AG04450 (cell line): Measurements from ENCODE around the gene MAP3K5. TPM values are rescaled to one million over a fixed set of nuclear protein-coding genes. Genes with fewer than 3 reads are reported as not detected.

Experiments
- CTCF ChIA-PET: fragments of 300-600, 350-600 bp; formaldehyde crosslinking; extraction: SDS; loops from one replicate; lab custom pipeline; 2022; ENCODE audit warnings: antibody characterized with exemption, inconsistent platforms; lab: Charles Lee
- POLR2A ChIA-PET: fragments of 350-600 bp; formaldehyde crosslinking; extraction: SDS; loops from one replicate; lab custom pipeline; 2021; ENCODE audit warnings: antibody characterized with exemption, inconsistent platforms; lab: Yijun Ruan, JAX
- DNase-seq: peaks from one replicate; pipeline ENCODE4 v3.0.0-alpha.2; 2011; ENCODE audit warnings: low read depth, low spot score
- H3K27ac ChIP-seq: one replicate; pipeline ENCODE4 v1.5.1; 2012; ENCODE audit warnings: low read depth, low read length, control low read depth
- H3K27me3 ChIP-seq: one replicate; pipeline ENCODE4 v1.6.0; 2012; ENCODE audit warnings: low read length; ENCODE audit not compliant: control insufficient read depth, insufficient read depth
- H3K4me3 ChIP-seq: 2 replicates; pipeline ENCODE4 v1.5.1; 2011; ENCODE audit warnings: mild to moderate bottlenecking, low read depth, low read length, control low read depth
- H3K9me3 ChIP-seq: 2 replicates; pipeline ENCODE4 v1.5.1; 2012; ENCODE audit warnings: low read length; ENCODE audit not compliant: control insufficient read depth, insufficient read depth
- CTCF ChIP-seq: IDR thresholded peaks from 2 replicates; pipeline ENCODE4 v1.5.1; 2011; ENCODE audit warnings: low read depth, low read length, control low read depth, inconsistent platforms
- polyA plus RNA-seq: library from polyadenylated mRNA; depleted of rRNA; stranded (reverse); fragments of >200 nt; gene quantifications from 2 replicates; pipeline ENCODE4 v1.2.3, GENCODE V29; 2011

Gene MAP3K5
- polyA plus RNA-seq, 1 experiment, result 17.0 TPM

GRCh38 chr6:136788069-136788902, 4.0 kb downstream of the MAP3K5 start:
- TF ChIP-seq CTCF, result no peak
- DNase-seq, result peak; percentile 48
- H3K4me3 ChIP-seq, result peak overlapping the region; percentile 20; the same call in 1 of the 2 replicates
- CTCF ChIA-PET, result interaction anchor here (0.6 to 7.6 kb wide), 3 partner anchors 16 to 143 kb away, joined by 3 to 221 read pairs (median 7); no protein-coding TSS in a partner anchor
- no peaks in the 10 kb centered on the region for H3K27me3 ChIP-seq
- H3K9me3 ChIP-seq, result peaks cover 3% of the 10 kb centered on the region; the same call in 1 of the 2 replicates
- POLR2A ChIA-PET, result interaction anchor here (0.6 to 0.9 kb wide), 2 partner anchors 178 to 207 kb away, joined by 3 to 4 read pairs; no protein-coding TSS in a partner anchor
- H3K27ac ChIP-seq, result peak overlapping the region; percentile 47

- ChIA-PET POLR2A (interaction anchor here (0.6 kb wide), 1 partner anchor 206 kb away, joined by 4 read pairs; no protein-coding TSS in a partner anchor), CTCF (interaction anchor here (0.6 to 7.6 kb wide), 2 partner anchors 17 to 142 kb away, joined by 3 to 221 read pairs; no protein-coding TSS in a partner anchor)
- peak overlapping the region; percentile 20 for H3K4me3 ChIP-seq
- no peak for TF ChIP-seq CTCF
- no peaks in the 10 kb centered on the region for H3K27me3 ChIP-seq
- DNase-seq, result no peak
- H3K9me3 ChIP-seq, result peaks cover 2% of the 10 kb centered on the region; the same call in 1 of the 2 replicates
- peak overlapping the region; percentile 80 for H3K27ac ChIP-seq
Observed at GRCh38 chr6:136787726-136788068, 4.6 kb downstream of the MAP3K5 start.

DNA sequence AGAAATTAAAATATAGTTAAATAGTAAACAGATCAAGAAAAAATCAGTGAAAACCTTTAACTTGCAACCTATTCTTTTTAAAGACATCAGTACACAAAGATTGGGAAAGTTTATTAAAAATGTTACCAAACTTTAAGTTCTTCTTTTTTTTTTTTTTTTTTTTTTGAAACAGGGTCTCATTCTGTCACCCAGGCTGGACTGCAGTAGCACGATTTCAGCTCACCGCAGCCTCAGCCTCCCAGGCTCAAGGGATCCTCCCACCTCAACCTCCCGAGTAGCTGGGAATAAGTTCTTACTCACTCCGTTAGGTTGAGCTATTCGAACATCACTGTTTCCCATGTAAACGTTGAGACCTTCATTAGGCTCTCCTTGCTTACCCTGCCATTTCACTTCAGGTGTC, 5.6 kb downstream of the MAP3K5 start:
- TF ChIP-seq CTCF, result no peak
- DNase-seq, result no peak
- CTCF ChIA-PET, result interaction anchor here (0.6 to 7.6 kb wide), 3 partner anchors 48 to 1221 kb away, joined by 3 to 221 read pairs (median 3); no protein-coding TSS in a partner anchor
- H3K27ac ChIP-seq, result no peak overlapping the region
- no peaks in the 10 kb centered on the region for H3K27me3 ChIP-seq
- H3K9me3 ChIP-seq, result no peaks in the 10 kb centered on the region; the same call in 1 of the 2 replicates
- H3K4me3 ChIP-seq, result no peak overlapping the region
- POLR2A ChIA-PET, result no interaction called here

DNA sequence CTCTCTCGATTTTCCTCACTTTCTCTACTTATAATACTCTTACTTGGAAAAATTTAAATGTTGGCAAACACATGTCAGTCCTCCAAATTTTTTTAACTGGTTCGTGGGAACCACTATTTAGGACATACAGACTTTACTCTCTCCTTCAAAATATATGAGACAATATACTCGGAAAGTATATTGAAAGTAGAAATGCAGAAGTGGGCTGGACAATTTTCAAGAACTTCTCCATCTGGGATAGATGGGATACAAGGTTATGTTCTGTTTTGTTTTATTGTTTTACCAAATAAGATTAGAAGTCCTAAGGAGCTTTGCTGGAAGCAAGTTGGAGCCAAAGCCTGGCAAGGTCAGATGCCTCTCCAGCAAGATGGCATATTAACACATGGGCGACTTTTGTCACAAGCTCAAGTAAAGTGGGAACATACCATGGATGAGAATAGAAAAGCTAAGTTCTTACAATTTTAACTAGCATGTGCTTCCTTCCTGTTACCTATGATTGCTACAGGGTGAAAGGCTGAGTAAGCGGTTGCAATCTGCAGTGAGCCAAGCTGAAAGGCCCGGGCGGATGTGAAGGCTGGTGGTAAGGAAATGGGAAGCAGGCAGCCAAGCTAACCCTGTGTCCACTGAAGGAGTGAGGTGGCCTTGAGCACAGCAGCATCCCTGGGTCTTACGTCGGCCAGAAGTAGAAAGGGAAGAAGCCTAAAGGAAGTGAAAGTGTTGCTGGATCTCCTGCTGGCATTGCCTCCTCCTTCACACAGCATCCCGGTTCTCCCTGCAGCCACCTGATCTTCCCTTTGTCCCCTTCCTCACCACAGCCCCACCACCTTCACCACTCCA, 7.1 kb downstream of the MAP3K5 start:
- no peaks in the 10 kb centered on the region for H3K27me3 ChIP-seq
- no peak overlapping the region for H3K4me3 ChIP-seq
- DNase-seq, result no peak
- no peak for TF ChIP-seq CTCF
- H3K9me3 ChIP-seq, result no peaks in the 10 kb centered on the region
- H3K27ac ChIP-seq, result no peak overlapping the region
- ChIA-PET POLR2A (no interaction called here), CTCF (interaction anchor here (1.2 to 1.6 kb wide), 2 partner anchors 9 to 141 kb away, joined by 4 read pairs; no protein-coding TSS in a partner anchor)
